GM21381 (cell line): ENCODE results near the gene B4GALNT4.
"Not testable (repeated sequence)": the region's sequence is repeated elsewhere in the genome, so short reads cannot be mapped to it uniquely, and the experiment has no call there.

Experiments used
- ATAC-seq: cut with Tn5 transposase; IDR thresholded peaks from one replicate; pipeline ENCODE4 v1.9.1; 2021; ENCODE audit warnings: mild to moderate bottlenecking, moderate library complexity; ENCODE audit not compliant: unreplicated experiment

Gene B4GALNT4

DNA sequence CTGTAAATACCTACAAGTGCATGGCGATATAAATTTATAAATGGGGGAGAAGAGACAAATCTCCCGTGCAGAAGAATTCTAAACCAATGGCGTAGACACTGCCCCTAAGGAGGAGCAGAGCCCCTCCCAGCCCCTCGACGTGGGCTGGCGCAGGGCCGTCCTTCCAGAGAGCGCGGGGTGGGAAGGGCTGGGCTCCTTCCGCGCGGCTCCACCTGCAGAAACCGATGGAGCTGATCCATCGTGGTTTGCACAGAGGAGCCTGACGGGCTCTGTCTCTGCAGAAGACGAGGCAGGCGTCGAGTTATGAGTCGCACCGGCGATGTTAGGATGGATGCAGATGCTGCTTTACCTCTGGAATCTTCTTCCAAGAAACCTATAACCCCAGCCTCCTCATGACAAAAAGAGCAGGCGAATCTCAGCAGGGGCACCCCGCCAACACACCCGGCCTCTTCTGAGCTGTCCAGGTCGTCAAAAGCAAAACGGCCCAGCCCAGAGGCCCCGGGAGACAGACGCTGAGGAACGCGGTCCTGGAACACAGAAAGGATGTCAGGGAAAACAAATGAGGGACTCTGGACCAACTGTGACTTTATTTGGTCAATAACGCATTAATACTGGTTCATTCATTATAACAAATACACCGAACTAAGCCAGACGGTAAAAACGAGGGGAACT is 11.0 kb upstream of the B4GALNT4 start:
- no peak for ATAC-seq

DNA sequence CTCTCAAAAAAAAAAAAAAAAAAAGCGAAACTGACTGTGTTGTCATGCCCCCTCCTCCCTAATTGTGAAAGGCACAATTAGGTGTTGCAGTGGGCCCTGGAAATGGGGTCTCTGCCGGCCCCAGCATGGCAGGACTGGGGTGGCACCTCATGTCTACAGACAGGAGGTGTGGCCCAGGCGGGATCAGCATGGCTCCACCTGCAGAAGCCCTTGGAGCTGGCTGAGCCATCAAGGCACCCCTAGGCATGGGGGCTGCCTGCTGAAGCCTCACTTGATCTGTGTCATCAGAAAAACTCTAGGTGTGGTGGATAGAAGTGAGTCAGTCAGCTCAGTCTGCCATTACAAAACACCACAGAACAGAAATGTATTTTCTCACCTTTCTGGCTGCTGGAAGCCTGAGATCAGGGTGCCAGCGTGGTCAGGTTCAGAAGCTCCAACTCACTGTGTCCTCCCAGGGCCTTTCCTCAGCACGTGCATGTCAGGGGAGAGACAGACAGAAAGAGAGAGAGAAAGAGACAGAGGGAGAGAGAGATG is 10.1 kb upstream of the B4GALNT4 start:
- no peak for ATAC-seq

DNA sequence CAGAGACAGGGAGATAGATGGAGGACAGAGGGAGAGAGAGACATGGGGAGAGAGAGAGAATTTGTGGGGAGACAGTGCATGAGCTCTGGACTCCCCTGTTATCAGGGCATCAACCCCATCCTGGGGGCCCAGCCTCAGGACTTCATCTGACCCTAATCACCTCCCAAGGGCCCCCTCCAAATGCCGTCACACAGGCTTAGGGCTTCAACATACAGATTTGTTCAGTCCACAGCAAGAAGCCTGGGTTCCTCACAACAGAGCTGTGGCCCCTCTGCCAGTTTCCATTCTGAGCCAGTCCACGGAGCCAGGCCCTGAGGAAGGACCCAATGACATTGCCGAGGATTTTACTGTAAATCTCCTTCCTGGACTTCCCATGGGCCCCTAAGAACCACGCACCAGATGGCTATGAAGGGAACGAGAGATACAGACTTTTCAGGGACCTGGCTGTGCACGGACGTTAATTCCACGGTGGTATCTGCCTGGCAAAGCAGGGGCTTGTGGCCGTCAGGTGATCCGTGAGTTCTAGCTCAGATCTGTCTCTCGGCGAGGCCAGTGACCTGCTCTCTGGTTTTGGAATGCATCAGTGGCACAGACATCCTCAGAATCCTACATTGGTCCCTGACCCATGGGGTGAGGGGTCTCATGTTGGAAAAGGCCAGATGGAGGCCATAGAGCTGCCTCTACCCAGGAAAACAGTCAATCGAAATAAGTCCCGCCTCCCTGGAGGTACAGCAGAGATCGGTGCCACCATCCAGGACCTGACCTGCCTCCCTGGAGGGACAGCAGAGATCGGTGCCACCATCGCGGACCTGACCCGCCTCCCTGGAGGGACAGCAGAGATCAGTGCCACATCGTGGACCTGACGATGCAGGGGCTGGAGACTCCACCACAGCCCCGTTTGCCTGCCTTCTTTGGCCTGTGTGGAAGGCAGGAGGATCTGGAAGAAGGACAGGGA is 8.7 kb upstream of the B4GALNT4 start:
- ATAC-seq, result no peak

- no peak for ATAC-seq
Measured at GRCh38 chr11:362642-363442, 6.5 kb upstream of the B4GALNT4 start.

DNA sequence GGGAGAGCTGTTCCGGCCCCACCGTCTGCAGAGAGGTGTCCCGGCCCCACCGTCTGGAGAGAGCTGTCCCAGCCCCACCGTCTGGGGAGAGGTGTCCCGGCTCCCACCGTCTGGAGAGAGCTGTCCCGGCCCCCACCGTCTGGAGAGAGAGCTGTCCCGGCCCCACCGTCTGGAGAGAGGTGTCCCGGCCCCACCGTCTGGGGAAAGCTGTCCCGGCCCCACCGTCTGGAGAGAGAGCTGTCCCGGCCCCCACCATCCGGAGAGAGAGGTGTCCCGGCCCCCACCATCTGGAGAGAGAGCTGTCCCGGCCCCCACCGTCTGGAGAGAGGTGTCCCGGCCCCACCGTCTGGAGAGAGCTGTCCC is 5.9 kb upstream of the B4GALNT4 start:
- not testable (repeated sequence) for ATAC-seq

DNA sequence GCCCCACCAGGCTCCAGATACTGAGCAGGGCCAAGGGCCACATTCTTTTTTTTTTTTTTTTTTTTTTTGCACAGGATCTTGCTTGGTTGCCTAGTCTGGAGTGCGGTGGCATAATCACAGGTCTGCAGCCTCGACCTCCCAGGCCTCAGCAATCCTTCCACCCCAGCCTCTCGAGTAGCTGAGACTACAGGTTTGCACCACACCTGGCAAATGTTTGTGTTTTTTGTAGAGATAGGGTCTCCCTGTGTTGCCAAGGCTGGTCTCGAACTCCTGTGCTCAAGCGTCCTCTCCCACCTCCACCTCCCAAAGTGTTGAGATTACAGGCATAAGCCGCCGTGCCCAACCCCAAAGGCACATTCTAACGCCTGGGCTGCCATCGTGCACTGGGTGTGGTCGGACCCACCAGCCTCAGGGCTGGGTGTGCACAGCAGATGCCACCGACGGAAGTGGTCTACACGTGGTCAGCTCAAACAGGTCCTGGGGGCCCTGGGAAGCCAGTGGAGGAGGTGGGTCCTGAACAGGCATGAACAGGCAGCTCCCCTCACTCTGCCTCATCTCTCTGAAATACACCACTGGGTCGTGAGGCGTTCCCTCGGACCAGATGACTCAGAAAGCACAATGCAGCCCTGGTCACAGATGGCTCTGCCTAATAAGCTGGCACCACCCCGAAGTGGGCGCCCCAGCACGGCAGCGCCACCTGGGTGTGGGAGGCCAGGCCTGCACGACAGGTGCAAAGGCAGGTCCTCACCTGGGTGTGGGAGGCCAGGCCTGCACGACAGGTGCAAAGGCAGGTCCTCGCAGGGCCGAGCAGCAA is 5.1 kb upstream of the B4GALNT4 start:
- no peak for ATAC-seq

DNA sequence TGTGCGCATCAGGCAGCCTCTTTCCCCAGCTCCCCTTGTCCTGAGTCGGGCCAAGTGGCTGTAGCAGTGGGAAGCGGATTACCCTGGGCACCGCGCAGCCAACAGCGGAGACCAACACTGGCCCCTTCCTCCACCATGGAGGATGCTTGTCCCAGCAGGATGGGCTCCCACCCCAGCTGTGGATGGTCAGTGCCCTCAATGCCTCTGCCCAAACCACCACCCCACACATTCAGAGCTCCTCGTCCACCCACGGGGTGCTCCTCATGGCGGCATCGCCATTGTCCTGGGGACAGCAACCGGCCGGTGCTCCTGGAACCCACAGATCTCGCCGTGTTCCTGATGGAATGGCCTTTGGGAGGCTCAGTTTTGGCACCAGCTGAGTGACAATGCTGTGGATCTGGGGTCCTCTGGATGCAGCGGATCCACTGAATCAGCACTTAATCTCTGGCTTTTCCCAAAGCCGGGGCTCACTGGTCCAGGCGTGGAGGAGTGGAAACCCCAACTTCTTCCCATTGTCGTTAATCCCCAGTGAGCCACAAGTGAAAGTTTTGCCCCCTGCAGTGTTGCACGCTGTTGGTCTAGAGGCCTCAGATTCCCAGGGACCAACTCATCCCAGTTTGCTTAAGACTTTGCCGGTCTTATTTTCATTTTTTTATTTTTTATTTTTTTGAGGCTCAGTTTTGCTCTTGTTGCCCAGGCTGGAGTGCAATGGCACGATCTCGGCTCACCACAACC is 4.1 kb upstream of the B4GALNT4 start:
- no peak for ATAC-seq

GRCh38 chr11:365831-366230 is 3.5 kb upstream of the B4GALNT4 start:
- ATAC-seq, result no peak

DNA sequence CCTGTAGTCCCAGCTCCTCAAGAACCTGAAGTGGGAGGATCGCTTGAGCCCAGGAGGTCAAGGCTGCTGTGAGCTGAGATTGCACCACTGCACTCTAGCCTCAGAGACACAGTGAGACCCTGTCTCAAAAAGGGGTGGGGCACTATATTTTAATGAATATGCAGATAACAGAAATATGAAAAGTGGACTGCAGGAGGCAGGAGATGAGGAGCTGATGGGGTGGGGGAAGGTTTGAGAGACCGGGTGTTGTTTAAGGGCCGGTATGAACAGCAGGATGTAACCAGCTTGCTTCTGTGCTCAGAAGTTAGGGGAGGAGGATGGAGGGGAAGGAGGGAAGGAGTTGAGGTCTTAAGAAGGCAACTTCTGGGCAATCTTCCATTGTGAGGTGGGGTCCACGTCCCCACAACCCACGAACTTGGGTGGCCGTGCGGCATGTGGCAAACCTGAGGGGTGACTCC is 1.3 kb upstream of the B4GALNT4 start:
- no peak for ATAC-seq

DNA sequence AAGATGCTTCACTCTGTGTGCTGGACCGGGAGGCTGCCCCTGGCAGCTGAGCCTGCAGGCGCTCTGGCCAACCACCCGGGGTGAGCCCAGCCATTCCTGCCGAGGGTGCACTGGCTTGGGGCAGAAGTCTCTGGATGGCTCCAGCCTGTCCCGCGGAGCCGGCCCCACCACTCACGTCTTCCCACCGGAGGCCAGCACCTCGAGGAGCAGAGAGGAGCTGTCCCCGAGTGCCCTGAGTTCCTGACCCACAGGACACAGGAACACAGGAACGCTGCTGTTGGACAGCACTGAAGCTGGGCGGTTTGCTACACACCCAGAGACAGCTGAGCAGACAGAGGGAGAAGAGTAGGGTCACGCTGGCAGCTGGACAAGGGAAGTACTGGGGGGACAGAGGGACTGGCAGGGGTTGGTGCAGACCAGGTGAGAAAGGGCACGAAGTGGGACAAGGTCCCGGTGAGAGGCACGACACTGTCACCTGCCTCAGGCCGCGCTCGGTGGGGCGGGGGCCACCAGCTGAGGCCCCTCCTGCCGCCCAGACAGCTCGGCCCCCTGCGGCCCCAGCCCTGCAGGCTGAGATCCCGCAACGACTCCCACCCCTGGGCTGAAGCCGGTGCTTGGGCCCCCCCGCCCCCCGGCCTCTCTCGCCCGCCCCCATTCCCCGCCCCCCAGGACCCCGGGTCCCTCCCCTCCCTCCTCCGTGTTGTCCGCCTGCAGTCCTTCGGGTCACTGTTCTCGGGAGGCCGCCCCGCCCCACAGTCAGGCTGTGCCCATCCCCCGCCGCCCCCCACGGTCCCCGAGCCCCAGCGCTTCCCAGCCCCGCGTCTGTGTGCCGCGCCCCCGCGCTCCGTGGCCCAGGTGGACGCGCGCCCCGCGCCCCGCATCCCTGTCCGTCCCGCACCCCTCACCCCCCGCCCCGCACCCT is 624 bp upstream of the B4GALNT4 start:
- no peak for ATAC-seq

DNA sequence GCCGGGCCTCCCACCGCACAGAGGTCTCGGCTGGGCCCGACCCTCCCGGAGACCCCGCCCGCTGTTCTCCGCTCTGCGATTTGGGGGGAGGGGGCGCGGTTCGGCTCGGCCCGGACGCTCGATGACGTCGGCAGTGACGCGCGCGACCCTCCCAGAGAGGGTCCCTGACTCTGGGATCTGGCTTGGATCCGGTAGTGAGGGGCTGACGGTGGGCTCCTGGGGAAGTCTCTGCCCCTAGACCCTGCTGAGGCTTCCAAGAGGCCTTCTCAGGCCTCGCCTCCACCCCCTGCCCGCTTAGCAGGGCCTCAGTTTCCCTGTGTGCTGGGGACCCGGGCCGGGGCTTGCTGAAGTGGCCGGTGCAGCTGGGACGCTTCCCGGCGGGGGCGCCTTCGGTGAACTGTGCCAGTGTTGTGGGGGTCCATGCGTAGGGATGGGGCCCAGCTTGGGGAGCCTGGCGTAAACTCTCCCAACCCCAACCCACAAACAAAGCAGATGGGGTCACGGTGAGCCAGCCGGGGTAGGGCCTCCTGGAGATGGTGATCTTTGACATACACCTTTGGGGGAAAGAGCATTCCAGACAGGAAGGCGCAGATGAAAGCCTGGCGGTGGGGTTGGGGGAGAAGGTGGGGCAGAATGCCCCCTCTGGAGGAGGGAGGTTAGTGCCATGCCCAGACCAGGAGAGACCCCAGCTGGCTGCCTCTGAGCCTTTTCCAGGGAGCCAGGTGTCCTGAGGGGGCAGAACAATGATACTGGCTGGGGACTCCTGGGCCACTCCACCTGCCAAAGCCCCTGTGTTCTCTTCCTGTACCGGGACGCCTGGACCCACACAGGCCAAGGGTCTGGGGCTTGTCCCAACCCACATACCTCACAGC is 1.0 kb downstream of the B4GALNT4 start:
- ATAC-seq, result no peak

GRCh38 chr11:371051-371450 is 1.8 kb downstream of the B4GALNT4 start:
- ATAC-seq, result no peak

GRCh38 chr11:371716-372590 is 2.7 kb downstream of the B4GALNT4 start:
- ATAC-seq, result no peak

GRCh38 chr11:372809-373715 is 3.8 kb downstream of the B4GALNT4 start:
- ATAC-seq, result no peak

- ATAC-seq, result no peak
Measured at GRCh38 chr11:373716-374551, 4.6 kb downstream of the B4GALNT4 start.
